ENCODE results near the gene CLUH.

Gene CLUH

GRCh38 chr17:2721603-2722002 lies 10.0 kb upstream of the CLUH start:
- no peak for DNase-seq

DNA sequence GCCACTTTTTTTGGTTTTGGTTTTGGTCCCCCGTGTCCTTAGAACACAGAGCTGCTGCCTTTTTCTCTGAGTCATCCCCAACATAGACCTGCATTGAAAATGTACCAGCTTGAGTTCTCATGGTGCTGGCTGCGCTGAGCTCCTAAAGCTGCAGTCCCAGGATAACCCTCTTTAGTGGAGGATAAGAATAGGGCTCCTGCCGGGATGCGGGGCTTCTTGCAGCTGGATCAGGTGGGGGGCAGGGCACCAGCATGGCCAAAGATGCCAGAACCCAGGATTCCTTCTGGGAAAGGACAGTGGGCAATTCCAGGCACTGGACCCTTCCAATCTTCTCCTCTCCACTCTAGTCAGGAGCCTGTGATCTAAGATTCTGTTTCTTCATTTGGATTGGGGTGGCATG lies 8.3 kb upstream of the CLUH start:
- DNase-seq: no peak

DNA sequence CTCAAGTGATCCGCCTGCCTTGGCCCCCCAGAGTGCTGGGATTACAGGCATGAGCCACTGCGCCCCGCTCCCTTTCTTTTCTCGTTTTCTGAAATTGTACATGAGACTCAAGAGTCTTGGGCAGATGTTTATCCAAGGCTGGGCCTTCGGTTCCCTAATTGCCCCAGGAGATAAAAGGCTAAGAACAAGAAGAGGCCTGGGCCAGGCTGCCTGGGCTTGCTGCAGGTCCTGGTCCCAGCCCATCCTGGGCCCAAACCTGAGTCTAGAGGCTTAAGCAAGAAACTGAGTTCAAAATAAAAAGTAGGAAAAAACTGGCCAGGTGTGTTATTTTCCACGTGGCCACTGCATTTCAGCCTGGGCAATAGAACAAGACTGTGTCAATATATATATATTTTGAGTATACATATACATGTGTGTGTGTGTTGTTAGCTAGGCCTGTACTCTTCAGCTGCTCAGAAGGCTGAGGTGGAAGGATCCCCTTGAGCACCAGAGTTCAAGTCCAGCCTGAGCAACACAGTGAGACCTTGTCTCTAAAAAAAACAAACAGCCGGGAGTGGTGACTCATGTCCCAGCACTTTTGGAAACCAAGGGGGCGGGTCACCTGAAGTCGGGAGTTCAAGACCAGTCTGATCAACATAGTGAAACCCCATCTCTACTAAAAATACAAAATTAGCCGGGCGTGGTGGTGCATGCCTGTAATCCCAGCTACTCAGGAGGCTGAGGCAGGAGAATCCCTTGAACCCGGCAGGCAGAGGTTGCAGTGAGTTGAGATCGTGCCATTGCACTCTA lies 6.8 kb upstream of the CLUH start:
- no peak for DNase-seq

DNA sequence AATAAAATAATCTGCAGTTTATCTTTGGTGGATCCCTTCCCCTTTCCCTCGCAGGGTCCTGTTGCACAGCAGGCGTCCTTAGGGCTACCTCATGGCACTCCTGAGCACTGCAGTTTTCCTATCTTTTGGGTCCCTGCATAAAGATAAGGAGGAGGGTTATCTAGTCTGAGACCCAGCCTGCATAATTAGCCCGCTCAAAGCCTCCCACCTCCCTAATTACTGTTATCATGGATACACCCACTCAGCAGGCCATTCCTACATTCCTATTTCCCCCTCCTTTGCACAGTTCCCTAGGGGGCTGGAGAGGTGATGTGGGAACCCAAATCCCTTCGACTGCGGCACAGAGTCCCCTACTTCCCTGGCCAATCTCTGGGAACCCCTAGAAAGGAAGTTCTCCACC lies 5.1 kb upstream of the CLUH start:
- DNase-seq: no peak

DNA sequence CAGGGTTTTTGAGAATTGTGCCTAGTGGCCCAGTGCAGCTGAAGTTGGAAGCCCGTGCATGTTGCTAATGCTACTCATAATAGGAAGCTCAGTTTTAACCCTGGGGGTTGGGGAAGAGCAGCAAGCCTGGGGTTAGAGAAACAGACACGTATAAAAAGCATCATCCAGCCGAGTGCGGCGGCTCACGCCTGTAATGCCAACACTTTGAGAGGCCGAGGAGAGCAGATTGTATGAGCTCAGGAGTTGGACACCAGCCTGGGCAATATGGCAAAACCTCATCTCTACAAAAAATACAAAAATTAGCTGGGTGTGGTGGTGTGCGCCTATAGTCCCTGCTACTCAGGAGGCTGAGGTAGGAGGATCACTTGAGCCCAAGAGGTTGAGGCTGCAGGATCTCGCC lies 2.3 kb upstream of the CLUH start:
- DNase-seq: no peak

- DNase-seq: peak in 2 of 3 experiments; percentile 66 to 68
Observed at GRCh38 chr17:2712300-2713043, 908 bp upstream of the CLUH start.

GRCh38 chr17:2710803-2711607 lies 559 bp downstream of the CLUH start:
- DNase-seq: peak in 2 of 3 experiments; percentile 27 to 35

GRCh38 chr17:2710071-2710802 lies 1.3 kb downstream of the CLUH start:
- DNase-seq: no peak

- no peak for DNase-seq
Observed at GRCh38 chr17:2709183-2709661, 2.3 kb downstream of the CLUH start.

- no peak for DNase-seq
Observed at GRCh38 chr17:2708585-2709182, 2.9 kb downstream of the CLUH start.

DNA sequence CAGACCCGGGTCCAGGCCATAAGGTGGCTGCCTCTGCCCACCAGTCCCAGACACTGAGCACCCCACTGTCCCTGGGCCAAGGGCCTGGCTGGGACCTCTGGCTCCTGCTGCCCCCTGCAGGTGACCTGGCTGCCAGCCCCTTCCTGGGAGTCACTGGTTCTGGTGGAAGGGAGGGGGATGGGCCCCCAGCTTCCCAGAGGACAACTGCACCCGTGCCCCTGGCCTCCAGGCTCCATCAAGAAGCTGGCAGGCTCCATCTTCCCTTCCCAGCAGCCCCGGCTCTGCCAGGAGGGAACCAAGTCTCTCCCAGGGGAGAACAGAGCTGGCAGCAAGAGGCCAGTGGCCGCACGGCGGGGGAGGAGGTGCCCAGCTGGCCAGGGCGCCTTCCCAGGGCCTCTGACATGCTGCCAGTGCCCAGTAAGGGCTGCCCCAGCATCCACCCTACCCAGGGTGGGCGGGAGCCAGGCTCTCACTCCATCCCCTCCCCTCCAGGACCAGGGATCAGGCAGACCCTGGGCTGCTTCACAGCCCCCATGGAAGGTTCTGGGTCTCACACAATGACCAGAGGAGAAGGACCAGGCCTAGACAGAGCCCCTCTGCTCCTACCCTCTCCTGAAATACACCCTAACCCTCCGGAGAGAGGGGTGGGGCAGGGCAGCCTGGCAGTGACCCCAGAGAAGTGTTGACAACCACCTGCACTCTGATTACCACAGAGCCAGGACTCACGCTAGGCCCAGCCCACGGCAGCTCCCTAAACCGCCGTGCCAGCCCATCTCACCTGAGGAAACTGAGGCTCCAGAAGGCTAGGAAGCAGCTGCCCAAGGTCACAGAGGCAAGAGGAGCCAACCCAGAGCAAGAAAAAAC lies 3.6 kb downstream of the CLUH start:
- no peak for DNase-seq

DNA sequence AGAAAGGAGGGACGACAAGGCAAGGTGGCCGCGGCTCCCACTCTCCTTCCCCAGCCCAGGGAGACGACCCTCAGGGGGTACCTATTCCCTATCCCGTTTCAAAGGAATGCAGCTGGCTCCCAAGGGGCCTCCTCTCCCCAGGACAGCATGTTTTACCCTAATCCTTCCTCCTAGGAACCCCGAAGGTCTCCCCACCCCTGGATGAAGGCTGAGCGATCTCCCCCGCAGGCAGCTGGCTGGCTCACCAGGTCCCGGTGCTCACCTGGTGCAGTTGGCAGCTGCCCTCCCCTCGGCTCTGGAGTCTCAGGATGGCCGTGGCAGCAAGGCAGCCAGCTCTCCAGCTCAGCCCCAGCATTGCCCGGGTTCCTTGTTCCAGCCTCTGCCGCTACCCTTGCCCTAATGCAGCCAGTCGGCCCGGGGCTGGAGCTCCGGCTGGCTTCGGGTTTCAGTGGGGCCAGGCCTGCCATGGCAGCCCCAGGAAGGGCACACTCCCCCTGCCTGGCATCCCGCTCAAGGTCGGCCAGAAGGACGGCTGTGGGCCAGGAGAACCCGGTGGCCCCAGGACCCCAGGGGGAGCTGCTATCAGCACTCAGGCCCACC lies 4.6 kb downstream of the CLUH start:
- DNase-seq: no peak

GRCh38 chr17:2705888-2706795 lies 5.4 kb downstream of the CLUH start:
- DNase-seq: no peak

DNA sequence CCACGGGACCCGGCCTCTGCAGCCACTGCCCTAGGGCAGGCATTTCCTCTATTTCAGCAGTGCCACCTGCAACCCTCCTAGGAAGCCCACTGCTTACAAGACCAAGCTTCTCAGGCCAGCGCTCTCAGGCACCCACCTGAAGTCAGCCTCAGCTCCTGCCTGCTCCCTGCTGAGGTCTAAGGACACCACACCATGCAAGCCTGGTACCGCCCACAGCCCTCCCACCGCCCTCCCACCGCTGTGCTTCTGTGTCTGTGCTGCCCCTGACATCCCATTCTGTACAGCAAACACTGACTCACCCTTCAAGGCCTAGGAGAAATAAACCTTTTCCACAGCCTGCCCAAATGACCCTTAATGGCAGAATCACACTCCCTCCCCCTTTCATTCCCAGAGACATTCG lies 6.3 kb downstream of the CLUH start:
- DNase-seq: peak in 2 of 3 experiments; percentile 3 to 15

DNA sequence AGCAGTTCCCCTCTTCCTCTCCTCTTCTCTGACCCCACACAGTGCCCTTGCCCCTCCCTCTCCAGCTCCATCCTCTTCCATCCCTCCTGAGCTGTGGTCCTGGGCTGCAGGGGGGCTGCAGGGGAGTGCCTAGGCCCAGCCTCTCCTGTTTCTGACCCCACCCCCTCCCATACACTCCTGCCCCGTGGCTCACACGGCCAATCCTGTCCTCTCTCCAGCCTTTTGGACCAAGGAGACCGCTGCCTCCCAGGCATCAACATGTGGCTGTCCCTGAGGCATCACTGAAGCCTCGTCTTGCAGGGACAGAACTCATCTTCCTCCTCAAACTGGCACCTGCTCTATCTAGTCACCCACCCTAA lies 6.7 kb downstream of the CLUH start:
- no peak for DNase-seq

DNA sequence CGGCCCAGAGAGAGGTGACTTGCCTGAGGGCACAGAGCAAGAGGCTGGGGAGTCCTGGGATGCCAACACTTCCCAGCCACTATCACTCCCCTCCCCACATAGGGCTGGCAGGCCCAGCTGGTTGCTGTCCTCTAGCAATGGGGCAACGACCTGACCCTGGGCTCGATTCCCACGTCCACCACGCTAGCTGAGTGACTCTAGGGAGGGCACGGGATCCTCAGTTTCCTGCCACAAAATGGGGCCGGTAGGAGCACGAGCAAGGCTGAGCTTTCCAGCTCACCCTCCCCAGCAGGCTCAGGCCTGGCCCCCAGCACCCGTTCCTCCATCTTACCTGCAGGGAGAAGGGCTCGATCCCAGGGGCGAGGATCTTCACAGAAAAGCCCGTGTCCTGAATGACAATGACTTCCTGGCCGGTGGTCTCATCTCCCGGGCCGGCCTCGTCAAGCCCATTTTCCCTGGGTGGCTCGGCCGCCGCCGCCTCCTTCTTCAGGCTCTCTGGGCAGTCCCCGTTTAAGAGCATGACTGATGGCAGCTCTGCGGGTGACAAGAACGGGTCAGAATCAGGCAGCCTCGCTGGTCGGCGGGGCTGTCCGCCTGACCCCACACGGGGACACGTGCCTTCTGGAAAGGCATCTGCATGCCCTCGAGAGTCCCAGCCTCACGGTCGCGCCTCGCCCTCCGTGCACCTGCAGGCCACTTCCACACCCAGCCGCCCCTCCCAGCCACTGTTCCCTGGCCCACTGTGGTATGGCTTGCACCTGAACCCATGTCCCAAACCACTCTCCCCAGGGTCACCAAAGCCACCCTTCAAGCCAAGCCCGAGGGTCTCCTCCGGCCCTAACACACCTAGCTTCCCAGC lies 7.3 kb downstream of the CLUH start:
- DNase-seq: no peak

GRCh38 chr17:2703606-2704005 lies 8.0 kb downstream of the CLUH start:
- DNase-seq: no peak

GRCh38 chr17:2703181-2703580 lies 8.4 kb downstream of the CLUH start:
- peak in 2 of 3 experiments; percentile 28 to 59 for DNase-seq

Measured in NCI-H1417 (cell line).